NCI-H748 (cell line): ENCODE data around the gene MPPED2.

Experiments used
- DNase-seq: peaks from one replicate; lab custom pipeline; 2025; ENCODE audit not compliant: unreplicated experiment; lab: John Stamatoyannopoulos, UW

MPPED2 gene, protein sequence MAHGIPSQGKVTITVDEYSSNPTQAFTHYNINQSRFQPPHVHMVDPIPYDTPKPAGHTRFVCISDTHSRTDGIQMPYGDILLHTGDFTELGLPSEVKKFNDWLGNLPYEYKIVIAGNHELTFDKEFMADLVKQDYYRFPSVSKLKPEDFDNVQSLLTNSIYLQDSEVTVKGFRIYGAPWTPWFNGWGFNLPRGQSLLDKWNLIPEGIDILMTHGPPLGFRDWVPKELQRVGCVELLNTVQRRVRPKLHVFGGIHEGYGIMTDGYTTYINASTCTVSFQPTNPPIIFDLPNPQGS

DNA sequence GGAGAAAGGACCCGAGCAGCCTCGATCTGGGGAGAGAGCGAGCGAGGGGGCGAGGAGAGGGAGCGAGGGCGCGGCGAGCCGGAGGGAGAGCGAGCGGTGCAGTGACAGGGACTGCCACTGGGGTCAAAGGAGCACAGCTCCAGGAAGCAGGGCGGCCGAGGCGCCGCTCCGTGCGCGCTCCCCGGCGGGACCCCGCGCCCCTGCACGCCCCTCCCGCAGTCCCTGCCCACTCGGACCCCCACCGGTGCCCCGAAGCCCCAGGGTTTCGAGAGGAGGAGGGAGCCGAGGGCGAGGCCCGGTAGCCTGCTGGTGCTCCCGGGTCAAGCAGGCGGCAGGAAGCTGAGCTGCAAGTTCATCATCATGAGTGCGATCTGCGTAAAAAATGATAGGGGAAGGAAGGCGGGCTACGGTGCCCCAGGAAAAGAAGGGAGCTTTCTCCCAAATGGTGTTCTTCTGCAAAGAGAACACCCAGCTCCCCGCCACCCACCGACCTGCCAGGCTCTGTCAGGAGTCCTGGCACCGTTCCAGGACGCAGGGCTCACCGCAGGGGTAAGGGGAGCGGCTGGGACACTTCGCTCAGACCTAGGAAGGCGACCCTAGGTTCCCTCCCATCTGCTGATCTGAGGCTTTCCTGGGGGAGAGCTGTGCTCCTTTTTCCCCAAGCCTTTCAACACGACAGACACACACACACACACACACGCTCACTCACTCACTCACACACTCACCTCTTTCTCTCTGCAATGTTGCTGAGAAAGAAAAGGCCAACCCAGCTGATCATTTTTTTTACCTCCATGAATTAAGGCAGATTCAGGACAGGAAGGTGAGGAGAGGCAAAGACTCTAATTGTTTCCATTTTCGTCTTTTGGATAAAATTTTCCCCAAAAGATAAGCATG is at the start of gene MPPED2:
Gene MPPED2 (minus strand): TSS at position 103 of the 894 bp plus-strand sequence. CDS start 5,980 bp downstream, outside the sequence.
- DNase-seq, result peak; percentile 30

DNA sequence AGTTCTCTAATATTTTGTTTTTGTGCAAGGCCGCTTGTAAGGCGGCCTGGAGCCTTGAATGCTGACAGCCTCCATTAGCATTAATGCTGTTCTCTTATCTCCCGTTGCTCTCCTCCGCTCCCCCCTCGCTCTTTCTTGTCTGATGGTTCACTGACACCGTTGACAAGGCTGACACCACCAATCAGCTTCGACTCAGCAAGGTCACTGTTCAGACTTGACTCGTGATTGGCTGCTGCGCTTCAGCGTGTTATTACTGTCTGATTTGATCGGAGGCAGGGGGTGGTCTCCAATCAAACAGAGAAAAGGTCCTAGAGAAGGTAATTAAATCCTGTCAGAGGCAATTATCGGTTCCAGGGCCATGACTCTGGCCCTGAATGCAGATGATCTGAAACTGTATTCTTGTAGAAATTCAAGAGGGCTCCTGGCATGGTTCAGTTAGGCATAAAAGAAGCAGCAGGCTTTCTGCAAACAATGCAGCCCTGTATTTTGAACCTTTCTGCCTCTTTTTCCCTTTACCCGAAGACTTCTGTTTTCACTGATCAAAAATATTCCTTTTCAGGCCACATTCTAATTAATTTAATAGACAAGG is 49.3 kb upstream of the MPPED2 start:
- DNase-seq, result peak; percentile 75

DNA sequence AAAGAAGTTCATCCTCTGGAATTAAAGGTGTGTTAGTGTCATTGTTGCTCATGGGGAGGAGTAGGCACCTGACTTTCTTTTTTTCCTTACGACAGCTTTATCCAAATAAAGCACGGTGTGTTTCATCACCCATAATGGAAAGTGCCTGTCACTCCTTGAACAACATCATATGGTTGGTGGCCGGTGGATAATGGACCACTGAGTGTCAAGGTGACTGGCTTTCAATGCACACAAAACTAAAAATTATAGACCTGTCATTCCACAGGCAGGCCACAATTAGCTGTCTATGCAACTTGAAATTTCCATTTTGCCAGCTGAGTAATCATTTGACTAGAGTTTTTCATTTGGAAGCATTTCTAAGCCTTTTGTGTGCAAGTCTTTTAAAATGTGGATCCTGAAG is 45.0 kb upstream of the MPPED2 start:
- no peak for DNase-seq

DNA sequence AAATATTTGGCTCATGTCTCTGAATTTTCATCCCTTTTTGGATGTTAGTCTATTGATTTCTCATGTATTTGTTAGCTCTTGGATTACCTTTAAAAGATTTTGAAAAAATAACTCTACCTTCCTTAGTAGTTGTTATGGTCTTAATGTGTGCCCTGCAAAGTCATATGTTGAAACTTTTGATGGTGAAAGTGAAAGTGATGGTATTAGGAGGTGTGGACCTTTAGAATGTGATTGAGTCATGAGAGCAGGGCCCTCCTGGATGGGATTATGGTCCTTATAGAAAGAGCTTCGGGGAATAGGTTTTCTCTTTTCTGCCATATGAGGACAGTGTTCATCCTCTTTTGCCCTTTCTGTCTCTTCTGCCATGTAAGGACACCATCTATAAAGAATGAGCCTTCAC is 33.6 kb upstream of the MPPED2 start:
- no peak for DNase-seq

DNA sequence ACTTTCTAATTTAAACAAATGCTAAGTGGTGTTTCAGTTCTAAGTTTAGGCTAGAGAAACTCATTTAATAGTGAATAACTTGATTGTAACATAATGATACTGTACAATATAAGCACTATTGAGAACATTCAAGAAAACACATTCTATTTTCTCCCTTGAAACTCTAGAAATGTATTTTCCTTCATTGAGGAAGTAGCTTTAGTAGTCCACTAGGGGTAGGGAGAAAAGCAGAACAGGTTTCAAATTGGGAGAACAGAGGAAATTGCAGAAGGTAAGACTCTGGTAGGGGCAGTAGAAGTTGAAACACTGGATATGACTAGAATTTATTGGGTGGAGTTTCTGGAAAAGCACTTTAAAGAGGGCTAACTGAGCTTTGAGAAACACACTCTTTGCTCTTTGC is 31.6 kb upstream of the MPPED2 start:
- DNase-seq, result no peak

DNA sequence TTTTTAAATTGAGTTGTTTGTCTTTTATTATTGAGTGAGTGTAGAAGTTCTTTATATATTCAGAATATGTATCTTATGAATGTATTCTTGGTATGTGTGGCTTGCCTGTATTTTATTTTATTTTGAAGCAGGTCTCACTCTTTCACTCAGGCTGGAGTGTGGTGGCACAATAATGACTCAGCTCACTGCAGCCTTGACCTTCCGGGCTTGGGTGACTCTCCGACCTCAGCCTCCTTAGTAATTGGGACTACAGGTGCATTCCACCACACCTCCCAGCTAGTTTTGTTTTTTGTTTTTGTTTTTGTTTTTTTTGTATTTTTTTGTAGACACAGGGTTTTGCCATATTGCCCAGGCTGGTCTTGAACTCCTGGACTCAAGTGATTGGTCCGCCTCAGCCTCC is 24.5 kb upstream of the MPPED2 start:
- DNase-seq, result no peak

DNA sequence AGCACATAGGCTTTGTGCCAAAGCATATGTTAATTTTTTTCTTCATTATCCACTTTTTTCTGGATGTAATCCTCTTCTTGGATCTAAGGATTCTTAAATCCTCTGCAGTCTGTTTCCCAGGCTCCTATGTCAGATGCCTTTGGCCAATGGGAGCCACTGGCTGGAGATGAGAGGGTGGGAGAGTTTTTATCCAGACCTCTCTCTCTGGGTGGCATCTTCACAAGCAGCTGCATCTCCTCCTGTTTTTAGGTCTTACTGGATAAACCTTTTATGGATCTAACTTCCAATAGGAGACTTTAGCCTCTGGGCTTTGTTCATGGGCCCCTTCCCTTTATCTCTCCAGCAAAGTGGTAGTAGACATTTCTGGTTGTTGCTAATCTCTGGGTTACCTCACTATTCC is 22.4 kb upstream of the MPPED2 start:
- no peak for DNase-seq

DNA sequence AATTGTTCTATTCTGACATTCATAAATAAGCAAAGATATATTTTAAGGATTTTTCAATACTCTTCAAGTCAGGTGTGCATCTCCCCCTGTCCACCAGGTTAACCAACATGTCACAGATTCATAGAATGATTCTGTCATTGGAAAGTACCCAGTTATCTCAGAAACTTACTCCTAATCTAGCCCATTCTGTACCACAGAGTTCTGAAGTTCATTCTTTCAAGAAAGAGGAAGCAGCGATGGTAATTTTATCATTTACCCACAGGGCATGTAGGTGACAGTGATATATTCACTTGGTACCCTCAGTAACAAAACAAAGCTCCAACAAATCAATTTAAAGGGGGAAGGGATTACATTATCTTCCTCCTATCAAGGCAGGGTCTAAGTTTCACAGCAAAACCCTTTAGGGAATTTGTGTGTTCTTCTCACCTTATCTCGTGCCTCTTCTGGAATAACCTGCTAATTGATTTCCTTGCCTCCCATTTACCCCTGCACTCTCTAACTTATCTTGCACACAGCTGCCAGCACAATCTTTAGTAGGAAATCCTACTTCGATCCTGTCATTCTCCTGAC is 19.0 kb upstream of the MPPED2 start:
- DNase-seq, result no peak

DNA sequence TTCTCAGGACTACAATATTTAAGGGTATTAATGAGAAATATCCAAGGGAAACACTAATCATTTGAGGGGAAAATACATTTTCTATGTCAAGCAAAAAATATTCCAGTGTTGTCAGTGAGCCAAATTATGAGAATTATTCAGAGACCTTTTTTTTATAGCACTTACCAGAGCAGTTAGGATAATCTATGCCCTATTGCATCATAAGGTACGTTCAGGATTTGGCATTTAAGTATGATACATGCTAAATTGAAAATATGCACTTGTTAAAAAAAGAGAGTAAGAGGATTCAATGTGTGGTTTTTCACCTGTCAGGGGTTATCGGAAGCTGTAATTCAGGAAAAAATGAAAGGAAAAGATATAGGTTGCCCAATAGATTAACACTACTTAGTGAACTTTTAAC is 17.2 kb upstream of the MPPED2 start:
- no peak for DNase-seq

DNA sequence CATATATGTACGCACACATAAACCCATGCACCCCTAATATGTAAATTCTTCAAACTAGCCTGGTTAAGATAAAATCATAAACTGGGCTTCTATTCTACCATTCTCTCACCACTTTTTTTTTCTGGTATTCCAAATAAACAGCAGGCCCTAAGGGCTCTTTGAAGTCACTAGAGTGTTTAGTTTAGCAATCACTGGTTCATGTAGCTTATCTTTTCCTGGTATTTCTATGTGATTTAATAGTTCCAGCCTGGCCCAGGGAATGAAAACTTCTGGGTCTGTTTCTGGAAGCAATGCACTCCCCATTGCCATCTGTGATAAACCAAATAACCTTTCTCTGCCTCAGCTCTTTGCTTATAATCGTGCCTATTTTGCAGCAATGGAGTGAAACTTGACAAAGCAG is 10.7 kb upstream of the MPPED2 start:
- DNase-seq, result no peak

DNA sequence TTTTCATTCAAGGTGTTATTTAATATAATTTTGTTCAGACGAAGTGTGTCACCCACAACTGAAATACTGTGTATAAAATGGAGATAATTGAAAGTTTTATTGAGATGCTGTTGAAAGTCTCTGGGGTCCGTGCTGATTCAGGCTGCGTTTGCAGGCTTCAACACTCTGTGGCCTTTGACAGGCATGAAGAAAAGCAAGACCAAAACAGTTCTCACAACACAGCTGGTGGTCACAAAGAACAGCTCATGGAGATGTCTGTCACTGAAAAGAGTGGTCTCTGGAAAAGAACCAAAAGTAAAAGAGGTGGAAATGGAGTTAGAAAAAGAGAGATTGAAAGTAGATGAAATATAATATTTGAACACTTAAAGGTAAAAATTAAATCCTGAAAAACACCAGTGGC is 9.8 kb upstream of the MPPED2 start:
- DNase-seq, result no peak

DNA sequence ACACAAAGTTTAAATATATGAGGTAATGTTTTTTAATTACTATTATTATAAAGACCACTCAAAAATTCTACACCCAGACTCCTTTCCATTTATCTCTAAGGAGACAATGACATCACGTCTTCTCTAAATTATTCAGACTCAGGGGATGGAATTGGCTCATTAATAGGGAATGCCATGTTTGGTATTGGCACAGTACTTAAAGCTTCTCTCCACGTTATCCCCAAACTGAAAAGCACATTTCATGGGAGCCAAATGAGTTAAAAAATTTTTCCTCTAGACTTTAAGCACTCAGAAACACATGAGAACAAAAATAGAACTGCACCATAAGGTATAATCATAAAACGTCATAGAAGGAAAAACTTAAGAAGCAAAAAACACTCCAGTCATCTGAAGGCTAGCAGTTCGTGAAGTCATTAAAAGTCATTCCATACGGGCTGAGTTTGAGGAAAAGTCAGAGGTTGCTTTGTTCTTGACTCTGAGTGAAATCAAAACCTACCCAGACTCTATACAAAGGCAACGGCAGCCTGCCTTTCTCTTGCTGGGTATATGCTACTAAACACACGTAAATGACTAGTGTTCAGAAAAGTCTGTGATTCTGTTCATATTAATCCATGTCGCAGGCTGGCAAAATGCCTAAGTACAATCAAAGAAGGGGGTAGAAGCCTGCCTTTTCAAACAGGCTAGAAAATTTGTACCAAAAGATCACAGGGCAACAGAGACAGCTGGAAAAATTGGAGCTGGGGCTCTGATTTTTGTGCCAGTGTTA is 8.7 kb upstream of the MPPED2 start:
- DNase-seq, result no peak

DNA sequence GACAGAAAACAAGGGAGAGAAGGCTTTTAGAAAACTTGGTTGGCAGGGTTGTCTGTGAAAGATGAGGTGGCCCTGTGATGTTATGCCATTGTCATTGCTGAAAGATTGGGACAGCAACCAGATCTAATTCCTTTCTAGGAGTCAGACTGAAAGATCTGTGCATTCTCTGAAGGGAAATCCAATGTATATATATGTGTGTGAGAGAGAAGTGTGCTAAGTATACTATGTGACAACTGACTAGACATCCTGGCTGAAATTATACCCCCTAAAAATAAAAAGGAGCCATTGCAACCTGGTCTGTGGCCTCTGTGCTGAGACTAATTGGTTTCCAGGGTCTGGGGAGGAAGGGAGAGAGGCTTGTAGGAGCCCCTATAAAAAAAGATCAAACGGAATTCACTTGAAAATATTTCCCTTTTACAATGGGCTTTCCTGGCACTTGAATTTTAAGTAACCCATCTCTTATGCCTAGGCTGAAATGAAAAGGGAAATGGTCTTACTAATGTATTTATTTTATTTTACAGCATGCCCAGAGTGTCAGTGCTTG is 1.2 kb upstream of the MPPED2 start:
- no peak for DNase-seq

DNA sequence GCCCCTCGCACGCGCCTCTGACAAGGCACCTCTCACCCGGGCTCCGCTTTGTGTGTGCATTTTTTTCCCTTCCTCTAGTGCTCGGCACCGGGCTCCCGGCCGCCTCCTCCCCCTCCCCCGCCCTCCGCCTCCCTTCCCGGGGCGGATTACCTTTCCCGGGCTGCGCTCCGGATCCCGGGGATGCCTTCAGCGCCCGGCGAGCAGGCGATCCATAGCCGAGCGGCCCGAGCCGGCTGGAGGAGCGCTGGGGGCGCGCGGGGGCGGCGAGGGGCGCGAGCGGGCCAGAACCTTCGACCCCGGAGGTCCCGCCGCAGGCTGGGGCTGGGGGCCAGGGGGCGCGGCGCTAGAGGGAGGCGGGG is 282 bp downstream of the MPPED2 start:
- DNase-seq, result peak; percentile 30

DNA sequence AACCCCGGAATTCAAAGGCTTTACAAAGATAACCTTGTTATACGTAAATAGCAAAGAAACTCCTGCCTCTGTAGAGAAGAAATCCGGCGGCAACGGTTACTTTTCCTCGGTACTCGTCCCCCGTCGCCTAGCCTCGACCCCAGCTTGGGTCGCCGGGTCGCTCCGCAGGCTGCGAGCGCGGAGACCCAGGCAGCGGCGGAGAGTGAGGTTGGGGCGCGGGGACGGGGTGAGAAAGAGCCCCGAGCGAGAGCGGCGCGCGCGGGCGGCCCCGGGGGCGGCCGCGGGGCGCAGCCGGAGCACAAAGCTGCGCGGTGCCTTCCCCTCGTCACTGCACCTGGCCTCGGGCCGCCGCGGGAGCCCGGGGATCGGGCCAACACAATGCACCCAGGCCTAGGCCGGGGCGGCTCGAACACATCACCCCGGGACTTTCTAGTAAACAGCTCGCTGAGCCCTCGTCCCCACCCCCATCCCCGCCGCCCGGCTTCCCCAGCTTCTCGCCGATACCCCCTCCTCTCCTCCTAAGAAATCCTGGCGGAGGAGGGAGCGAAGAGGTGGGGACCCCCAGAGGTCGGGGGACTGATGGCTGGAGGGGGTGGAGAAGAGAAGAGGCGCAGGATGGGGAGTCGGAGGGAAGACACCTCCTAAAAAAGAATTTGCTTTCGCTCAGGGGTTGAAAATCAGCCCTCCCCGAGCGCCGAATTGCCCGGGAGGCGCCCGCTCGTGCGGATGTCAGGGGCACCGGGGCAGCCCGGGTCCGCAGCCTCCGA is 845 bp downstream of the MPPED2 start:
- peak; percentile 34 for DNase-seq

DNA sequence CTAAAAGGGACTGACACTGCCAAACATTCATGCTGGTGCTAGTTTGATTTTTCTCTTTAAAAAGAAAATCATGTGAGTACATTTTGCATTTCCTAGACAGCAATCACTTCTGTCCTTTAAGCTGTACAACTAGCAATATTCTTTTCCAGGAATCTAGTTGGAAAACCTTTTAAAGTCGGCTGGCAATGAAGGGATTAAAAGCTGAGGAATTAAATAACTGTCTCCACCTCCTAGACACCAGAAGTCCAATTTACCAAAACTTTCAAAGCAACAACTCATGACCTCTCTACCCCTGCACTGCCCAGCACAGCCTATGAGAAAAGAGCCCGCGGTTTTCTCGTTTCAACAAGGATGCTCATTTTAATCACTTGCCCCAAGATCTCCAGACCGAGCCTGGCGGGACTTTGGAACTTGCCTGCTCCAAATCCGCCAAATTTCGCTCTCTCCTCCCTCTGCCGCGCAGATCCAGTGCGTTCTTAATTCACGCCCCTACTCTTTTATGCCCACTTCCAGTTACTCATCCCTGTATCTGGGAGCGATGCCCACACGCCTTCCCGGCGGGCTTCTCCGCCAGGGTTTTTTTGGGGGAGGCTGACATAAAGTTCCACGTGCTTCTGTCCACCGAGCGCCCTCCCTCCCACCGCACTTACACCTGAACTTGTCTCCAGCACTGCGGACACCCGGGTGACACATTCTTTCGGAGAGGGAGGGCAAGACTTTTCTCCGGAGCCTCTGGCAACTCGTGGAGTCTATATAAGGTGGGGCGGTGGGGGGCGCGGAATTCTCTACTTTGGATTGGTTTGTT is 2.5 kb downstream of the MPPED2 start:
- DNase-seq, result no peak

DNA sequence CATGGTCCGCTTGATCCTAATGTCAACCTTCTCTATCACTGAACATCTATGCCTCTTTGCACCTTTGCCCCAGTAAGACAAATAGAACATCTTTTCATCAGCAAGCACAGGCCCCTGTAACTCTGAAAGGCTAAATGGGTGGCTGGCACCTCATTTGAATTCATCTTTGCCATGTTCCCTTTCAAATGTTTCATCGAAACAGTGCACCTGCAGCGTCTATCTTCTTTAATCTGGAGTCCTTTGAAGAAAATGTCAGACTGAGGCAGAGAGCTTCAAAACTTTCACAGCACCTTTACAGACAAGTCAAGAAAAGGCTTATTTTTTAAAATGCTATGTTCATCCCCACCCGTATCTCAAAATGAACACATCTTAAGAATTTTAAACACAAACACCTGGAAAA is 3.4 kb downstream of the MPPED2 start:
- no peak for DNase-seq

DNA sequence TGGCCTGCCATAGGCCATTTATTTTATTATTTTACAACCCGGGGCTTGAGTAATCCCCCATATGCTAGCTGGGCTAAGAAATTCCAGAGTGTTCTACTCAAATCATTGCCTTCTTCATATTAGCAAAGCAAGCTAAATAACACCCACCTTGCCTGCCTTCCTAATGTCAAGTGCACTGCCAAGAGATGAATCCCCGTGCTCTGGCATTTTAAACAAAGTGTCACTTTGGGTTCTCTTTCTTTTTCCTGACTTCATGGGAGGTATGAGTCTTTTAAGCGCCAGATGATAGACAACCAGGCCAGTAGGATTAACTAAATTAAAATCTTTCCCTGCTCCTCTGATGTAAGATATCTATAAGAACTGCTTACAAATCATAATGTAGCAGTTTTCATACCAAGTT is 4.5 kb downstream of the MPPED2 start:
- DNase-seq, result no peak

DNA sequence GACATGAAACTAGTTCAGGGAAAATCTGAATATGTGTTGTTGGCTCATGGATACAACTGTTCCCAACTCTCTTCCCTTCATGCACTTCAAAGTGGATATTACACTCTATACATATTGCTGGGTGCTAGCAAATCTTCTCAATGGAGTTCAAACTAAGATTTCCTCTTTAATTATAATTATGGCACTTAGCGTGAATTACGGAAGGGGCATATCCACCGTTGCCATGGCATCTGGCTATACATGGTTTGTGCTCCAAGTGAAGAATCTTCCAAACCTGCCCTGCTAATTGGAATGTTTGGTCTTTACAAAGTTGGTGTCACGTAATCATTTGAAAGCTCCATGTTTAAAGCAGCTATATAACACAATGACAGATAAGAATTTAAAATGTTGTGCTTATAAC is 5.6 kb downstream of the MPPED2 start:
- DNase-seq, result no peak
